HG02938 (cell line): Measurements from ENCODE around the gene ADPRHL1.
"Not testable (repeated sequence)": the region's sequence is repeated elsewhere in the genome, so short reads cannot be mapped to it uniquely, and the experiment has no call there.

Source experiments
- ATAC-seq: cut with Tn5 transposase; IDR thresholded peaks from one replicate; pipeline ENCODE4 v1.9.1; 2021; ENCODE audit warnings: mild to moderate bottlenecking, moderate library complexity; ENCODE audit not compliant: unreplicated experiment

Gene ADPRHL1

GRCh38 chr13:113373811-113374485, 79.3 kb downstream of the ADPRHL1 start:
- no peak for ATAC-seq

- not testable (repeated sequence) for ATAC-seq
These were observed 81.6 kb downstream of the ADPRHL1 start for GRCh38 chr13:113371701-113372100.

- ATAC-seq = no peak
These were observed 82.2 kb downstream of the ADPRHL1 start for GRCh38 chr13:113371061-113371460.

- no peak for ATAC-seq
These were observed 83.4 kb downstream of the ADPRHL1 start for GRCh38 chr13:113369881-113370280.

GRCh38 chr13:113369189-113369588, 84.1 kb downstream of the ADPRHL1 start:
- no peak for ATAC-seq

- not testable (repeated sequence) for ATAC-seq
These were observed 84.9 kb downstream of the ADPRHL1 start for GRCh38 chr13:113368353-113368752.

GRCh38 chr13:113367771-113368170, 85.5 kb downstream of the ADPRHL1 start:
- no peak for ATAC-seq

- no peak for ATAC-seq
These were observed 86.2 kb downstream of the ADPRHL1 start for GRCh38 chr13:113367020-113367560.

- no peak for ATAC-seq
These were observed 87.2 kb downstream of the ADPRHL1 start for GRCh38 chr13:113365971-113366588.

GRCh38 chr13:113365583-113365970, 87.7 kb downstream of the ADPRHL1 start:
- ATAC-seq = no peak

GRCh38 chr13:113364901-113365582, 88.2 kb downstream of the ADPRHL1 start:
- ATAC-seq = no peak

GRCh38 chr13:113364311-113364889, 88.9 kb downstream of the ADPRHL1 start:
- ATAC-seq = no peak

- ATAC-seq = no peak
These were observed 91.9 kb downstream of the ADPRHL1 start for GRCh38 chr13:113361406-113361805.

GRCh38 chr13:113360446-113360845, 92.8 kb downstream of the ADPRHL1 start:
- no peak for ATAC-seq

- no peak for ATAC-seq
These were observed 93.7 kb downstream of the ADPRHL1 start for GRCh38 chr13:113359571-113359970.

- no peak for ATAC-seq
These were observed 94.6 kb downstream of the ADPRHL1 start for GRCh38 chr13:113358653-113359190.

GRCh38 chr13:113357529-113357928, 95.8 kb downstream of the ADPRHL1 start:
- ATAC-seq = no peak

GRCh38 chr13:113356596-113356995, 96.7 kb downstream of the ADPRHL1 start:
- ATAC-seq = no peak

- ATAC-seq = no peak
These were observed 97.7 kb downstream of the ADPRHL1 start for GRCh38 chr13:113355621-113356020.

- ATAC-seq = no peak
These were observed 98.3 kb downstream of the ADPRHL1 start for GRCh38 chr13:113354831-113355610.
